T-cell (primary cell): ENCODE measurements around the gene ABCC12. TPM values are rescaled to one million over a fixed set of nuclear protein-coding genes. Genes with fewer than 3 reads are reported as not detected.
"Not testable (repeated sequence)": the region's sequence is repeated elsewhere in the genome, so short reads cannot be mapped to it uniquely, and the experiment has no call there.

ENCODE experiments used
- ATAC-seq, 4 experiments: fragments of 200-7000 bp in 3 of 4; fragments of 150-1000 bp in 1 of 4; cut with Tn5 transposase; replicated peaks in 1 of 4; 1 replicate in 3 of 4; 2 replicates in 1 of 4; pipeline ENCODE4 v1.10.0; 2021; ENCODE audit warnings: moderate library complexity in 3 of 4, mild to moderate bottlenecking in 2 of 4, moderate number of reproducible peaks in 1 of 4
- CTCF ChIA-PET, 2 donors: fragments of 300-600 bp; sonication (Branson Sonifier 250); formaldehyde crosslinking; loops; one replicate each; lab custom pipeline; 2022; ENCODE audit warnings: antibody characterized with exemption in 2 of 2; lab: Charles Lee
- POLR2A ChIA-PET, 2 donors: fragments of 300-600 bp; sonication (Branson Sonifier 250); formaldehyde crosslinking; loops; one replicate each; lab custom pipeline; 2022; ENCODE audit warnings: antibody characterized with exemption in 2 of 2; lab: Charles Lee
- DNase-seq, 35 experiments: peaks; one replicate each; pipeline versions ENCODE4 v3.0.0 to v3.0.0-alpha.2; 2013 to 2023
- H3K27ac ChIP-seq: one replicate; pipeline ENCODE4 v1.5.1; 2013; ENCODE audit warnings: low read length
- H3K27me3 ChIP-seq, 2 experiments: replicated peaks in 1 of 2; 1 replicate in 1 of 2; 2 replicates in 1 of 2; pipeline versions ENCODE4 v1.6.1 to v1.7.0; 2013; ENCODE audit warnings: low read length in 1 of 2, mixed read lengths in 1 of 2; ENCODE audit not compliant: control insufficient read depth in 2 of 2, insufficient read depth in 2 of 2; ENCODE audit errors: extremely low read depth in 1 of 2
- H3K36me3 ChIP-seq, 2 donors: 1 replicate in 1 of 2; 2 replicates in 1 of 2; pipeline versions ENCODE4 v1.6.1 to v1.7.0; 2013; ENCODE audit warnings: low read length in 1 of 2; ENCODE audit not compliant: control insufficient read depth in 2 of 2, insufficient read depth in 1 of 2; ENCODE audit errors: extremely low read depth in 1 of 2
- H3K4me1 ChIP-seq, 2 experiments: 1 replicate in 1 of 2; 2 replicates in 1 of 2; pipeline versions ENCODE4 v1.6.1 to v1.7.0; 2013; ENCODE audit warnings: low read length in 2 of 2, mixed read lengths in 1 of 2; ENCODE audit not compliant: insufficient read depth in 2 of 2, control insufficient read depth in 1 of 2; ENCODE audit errors: extremely low read depth in 1 of 2
- H3K4me3 ChIP-seq, 2 donors: 1 replicate in 1 of 2; 2 replicates in 1 of 2; pipeline versions ENCODE4 v1.5.1 to v1.7.0; 2013; ENCODE audit warnings: mild to moderate bottlenecking in 2 of 2, low read length in 1 of 2, moderate library complexity in 1 of 2; ENCODE audit not compliant: control insufficient read depth in 1 of 2; ENCODE audit errors: extremely low read depth in 1 of 2
- H3K9me3 ChIP-seq: 2 replicates; pipeline ENCODE4 v1.7.0; 2013
- H3K27ac Mint-ChIP-seq, 2 donors: one replicate each; pipeline ENCODE4 v1.8.0; 2020 to 2021; ENCODE audit warnings: mild to moderate bottlenecking in 2 of 2, mixed read lengths in 2 of 2
- H3K27me3 Mint-ChIP-seq, 2 donors: one replicate each; pipeline ENCODE4 v1.8.0; 2021 to 2022; ENCODE audit warnings: mixed read lengths in 2 of 2
- H3K36me3 Mint-ChIP-seq: one replicate; pipeline ENCODE4 v1.8.0; 2021; ENCODE audit warnings: mixed read lengths
- H3K4me1 Mint-ChIP-seq, 3 donors: one replicate each; pipeline ENCODE4 v1.8.0; 2020 to 2022; ENCODE audit warnings: mixed read lengths in 3 of 3, mild to moderate bottlenecking in 1 of 3
- H3K4me3 Mint-ChIP-seq, 3 donors: one replicate each; pipeline ENCODE4 v1.8.0; 2020 to 2022; ENCODE audit warnings: mild to moderate bottlenecking in 3 of 3, mixed read lengths in 3 of 3, moderate library complexity in 3 of 3
- H3K9me3 Mint-ChIP-seq, 3 donors: one replicate each; pipeline ENCODE4 v1.8.0; 2020 to 2022; ENCODE audit warnings: mixed read lengths in 3 of 3
- WGBS: methylation state at CpG from one replicate; pipeline ENCODE4 v1.1.5; 2013; ENCODE audit warnings: missing lambda C conversion rate; ENCODE audit not compliant: insufficient coverage; 5-methylcytosine and 5-hydroxymethylcytosine counted together
- total RNA-seq, 35 experiments: library from RNA in 6 of 35; stranded (reverse) in 6 of 35; fragments of 120-200 nt in 1 of 35; gene quantifications; one replicate each; pipeline versions ENCODE4 v1.2.1 to v1.2.4 and lab custom pipeline; 2013 to 2026

Gene ABCC12
- total RNA-seq, 5 donors from 2014 or later (not counting 1 experiment from before 2014, with no cell fraction given), result not detected

- DNase-seq, H3K27me3 Mint-ChIP-seq, H3K4me1 Mint-ChIP-seq, ATAC-seq, H3K9me3 Mint-ChIP-seq, H3K4me3 Mint-ChIP-seq, H3K27ac Mint-ChIP-seq, H3K9me3 ChIP-seq, H3K36me3 Mint-ChIP-seq, H3K27ac ChIP-seq, H3K4me3 ChIP-seq, POLR2A ChIA-PET, H3K4me1 ChIP-seq, H3K36me3 ChIP-seq: not testable (repeated sequence)
- H3K27me3 ChIP-seq, result peaks cover 0 to 14% of the 10 kb centered on the region in 2 experiments
- 74% methylated on average over 5 of the region's 14 CpGs for WGBS
- CTCF ChIA-PET, result interaction anchor here (0.6 kb wide), 3 partner anchors 15 to 1356 kb away, joined by 3 to 4 read pairs (median 3); no protein-coding TSS in a partner anchor
Observed at GRCh38 chr16:48181746-48182520, 26.1 kb upstream of the ABCC12 start.

GRCh38 chr16:48180868-48181480 lies 25.2 kb upstream of the ABCC12 start:
- no peaks in the 10 kb centered on the region for H3K36me3 Mint-ChIP-seq
- no peaks in the 10 kb centered on the region for H3K9me3 ChIP-seq
- peaks cover 0 to 19% of the 10 kb centered on the region in 2 experiments for H3K27me3 ChIP-seq
- H3K36me3 ChIP-seq, result no peaks in the 10 kb centered on the region
- H3K4me1 Mint-ChIP-seq, result no peaks in the 10 kb centered on the region
- H3K4me3 Mint-ChIP-seq, result no peak overlapping the region
- ChIA-PET POLR2A (no interaction called here), CTCF (no interaction called here)
- H3K4me3 ChIP-seq, result no peak overlapping the region
- no peak overlapping the region for H3K27ac ChIP-seq
- H3K27me3 Mint-ChIP-seq, result peaks cover 3 to 6% of the 10 kb centered on the region in 2 donors
- no peaks in the 10 kb centered on the region for H3K9me3 Mint-ChIP-seq
- H3K27ac Mint-ChIP-seq, result no peak overlapping the region
- 98% methylated on average over 8 of the region's 9 CpGs for WGBS
- no peaks in the 10 kb centered on the region for H3K4me1 ChIP-seq
- DNase-seq, result no peak
- no peak for ATAC-seq

GRCh38 chr16:48176635-48177408 lies 21.0 kb upstream of the ABCC12 start:
- DNase-seq (no peak), ATAC-seq (no peak)
- Mint-ChIP-seq H3K27ac (no peak overlapping the region), H3K27me3 (peaks cover 6 to 8% of the 10 kb centered on the region in 2 donors), H3K9me3 (no peaks in the 10 kb centered on the region), H3K36me3 (no peaks in the 10 kb centered on the region), H3K4me3 (no peak overlapping the region), H3K4me1 (no peaks in the 10 kb centered on the region)
- no peak overlapping the region for H3K27ac ChIP-seq
- no peak overlapping the region for H3K4me3 ChIP-seq
- H3K36me3 ChIP-seq, result no peaks in the 10 kb centered on the region
- peaks cover 0 to 23% of the 10 kb centered on the region in 2 experiments for H3K27me3 ChIP-seq
- ChIA-PET CTCF (interaction anchor here in 1 of 2 donors (0.6 kb wide), 1 partner anchor 23 kb away, joined by 6 read pairs; no protein-coding TSS in a partner anchor), POLR2A (no interaction called here)
- no peaks in the 10 kb centered on the region for H3K4me1 ChIP-seq
- no peaks in the 10 kb centered on the region for H3K9me3 ChIP-seq
- WGBS, result 84% methylated on average over 7 of the region's 20 CpGs

GRCh38 chr16:48173889-48174288 lies 18.1 kb upstream of the ABCC12 start:
- 67% methylated on average over 1 of the region's 1 CpG for WGBS
- POLR2A ChIA-PET, result no interaction called here
- Histone ChIP-seq H3K27ac (no peak overlapping the region), H3K4me1 (no peaks in the 10 kb centered on the region), H3K9me3 (no peaks in the 10 kb centered on the region), H3K36me3 (no peaks in the 10 kb centered on the region), H3K4me3 (no peak overlapping the region), H3K27me3 (peaks cover 0 to 20% of the 10 kb centered on the region in 2 experiments)
- ATAC-seq, result no peak
- no peaks in the 10 kb centered on the region for H3K9me3 Mint-ChIP-seq
- H3K4me1 Mint-ChIP-seq, result no peaks in the 10 kb centered on the region
- CTCF ChIA-PET, result interaction anchor here (0.6 to 0.7 kb wide), 2 partner anchors 9 to 1143 kb away, joined by 3 to 4 read pairs; no protein-coding TSS in a partner anchor
- H3K4me3 Mint-ChIP-seq, result no peak overlapping the region
- H3K36me3 Mint-ChIP-seq, result no peaks in the 10 kb centered on the region
- no peak overlapping the region for H3K27ac Mint-ChIP-seq
- DNase-seq, result no peak
- H3K27me3 Mint-ChIP-seq, result peaks cover 6 to 8% of the 10 kb centered on the region in 2 donors

- WGBS, result no CpG with 5 or more reads among the region's 1 CpG
- Histone ChIP-seq H3K27me3 (peaks cover 0 to 16% of the 10 kb centered on the region in 2 experiments), H3K36me3 (no peaks in the 10 kb centered on the region), H3K27ac (no peak overlapping the region), H3K9me3 (no peaks in the 10 kb centered on the region), H3K4me1 (no peaks in the 10 kb centered on the region), H3K4me3 (no peak overlapping the region)
- Mint-ChIP-seq H3K27me3 (peaks cover 0 to 8% of the 10 kb centered on the region in 2 donors), H3K9me3 (no peaks in the 10 kb centered on the region), H3K4me1 (no peaks in the 10 kb centered on the region), H3K27ac (no peak overlapping the region), H3K36me3 (no peaks in the 10 kb centered on the region), H3K4me3 (no peak overlapping the region)
- CTCF ChIA-PET, result interaction anchor here in 1 of 2 donors (0.6 kb wide), 1 partner anchor 928 kb away, joined by 3 read pairs; no protein-coding TSS in a partner anchor
- DNase-seq (no peak), ATAC-seq (no peak)
- POLR2A ChIA-PET, result no interaction called here
Observed at GRCh38 chr16:48172682-48173081, 16.9 kb upstream of the ABCC12 start.

- DNase-seq, result no peak
- ATAC-seq, result no peak
- Mint-ChIP-seq H3K27me3 (peaks cover 0 to 1% of the 10 kb centered on the region in 2 donors), H3K9me3 (no peaks in the 10 kb centered on the region), H3K4me3 (no peak overlapping the region), H3K4me1 (peaks cover 0 to 2% (median 1%) of the 10 kb centered on the region in 3 donors), H3K27ac (no peak overlapping the region), H3K36me3 (no peaks in the 10 kb centered on the region)
- CTCF ChIA-PET, result no interaction called here
- Histone ChIP-seq H3K27ac (no peak overlapping the region), H3K4me1 (peaks cover 0 to 2% of the 10 kb centered on the region in 2 experiments), H3K4me3 (no peak overlapping the region), H3K27me3 (no peaks in the 10 kb centered on the region), H3K9me3 (no peaks in the 10 kb centered on the region), H3K36me3 (no peaks in the 10 kb centered on the region)
- POLR2A ChIA-PET, result no interaction called here
- WGBS, result 64% methylated on average over 3 of the region's 8 CpGs
Observed at GRCh38 chr16:48169896-48170295, 14.1 kb upstream of the ABCC12 start.
